ENCODE measurements around the gene SNAI1.

SNAI1 gene

GRCh38 chr20:50014570-50015562, 32.1 kb downstream of the SNAI1 start:
- DNase-seq = no peak

- no peak for DNase-seq
Observed at GRCh38 chr20:50015636-50015992, 32.8 kb downstream of the SNAI1 start.

GRCh38 chr20:50015993-50016770, 33.4 kb downstream of the SNAI1 start:
- no peak for DNase-seq

- DNase-seq = no peak
Observed at GRCh38 chr20:50017160-50017559, 34.4 kb downstream of the SNAI1 start.

- DNase-seq = no peak
Observed at GRCh38 chr20:50017576-50018248, 34.9 kb downstream of the SNAI1 start.

- DNase-seq = no peak
Observed at GRCh38 chr20:50019466-50020256, 36.9 kb downstream of the SNAI1 start.

- DNase-seq = no peak
Observed at GRCh38 chr20:50020288-50020687, 37.5 kb downstream of the SNAI1 start.

GRCh38 chr20:50022676-50023075, 39.9 kb downstream of the SNAI1 start:
- DNase-seq = no peak

GRCh38 chr20:50023116-50023805, 40.5 kb downstream of the SNAI1 start:
- no peak for DNase-seq

GRCh38 chr20:50026746-50027575, 44.2 kb downstream of the SNAI1 start:
- no peak for DNase-seq

- DNase-seq = no peak
Observed at GRCh38 chr20:50027611-50028105, 44.9 kb downstream of the SNAI1 start.

- no peak for DNase-seq
Observed at GRCh38 chr20:50029083-50029696, 46.4 kb downstream of the SNAI1 start.

GRCh38 chr20:50029697-50030461, 47.1 kb downstream of the SNAI1 start:
- DNase-seq = no peak

- DNase-seq = no peak
Observed at GRCh38 chr20:50032955-50033666, 50.3 kb downstream of the SNAI1 start.

- DNase-seq = no peak
Observed at GRCh38 chr20:50034567-50035180, 51.9 kb downstream of the SNAI1 start.

GRCh38 chr20:50036703-50037102, 53.9 kb downstream of the SNAI1 start:
- DNase-seq = no peak

- no peak for DNase-seq
Observed at GRCh38 chr20:50037123-50037522, 54.3 kb downstream of the SNAI1 start.

GRCh38 chr20:50037575-50037974, 54.8 kb downstream of the SNAI1 start:
- DNase-seq = no peak

All from activated CD4-positive, alpha-beta T cell treated with anti-CD3 and anti-CD28 coated beads, Interleukin-2, amount 50 U/mL, for 48 hours (primary cell).